Measurements from ENCODE around the gene FGR.

DNA sequence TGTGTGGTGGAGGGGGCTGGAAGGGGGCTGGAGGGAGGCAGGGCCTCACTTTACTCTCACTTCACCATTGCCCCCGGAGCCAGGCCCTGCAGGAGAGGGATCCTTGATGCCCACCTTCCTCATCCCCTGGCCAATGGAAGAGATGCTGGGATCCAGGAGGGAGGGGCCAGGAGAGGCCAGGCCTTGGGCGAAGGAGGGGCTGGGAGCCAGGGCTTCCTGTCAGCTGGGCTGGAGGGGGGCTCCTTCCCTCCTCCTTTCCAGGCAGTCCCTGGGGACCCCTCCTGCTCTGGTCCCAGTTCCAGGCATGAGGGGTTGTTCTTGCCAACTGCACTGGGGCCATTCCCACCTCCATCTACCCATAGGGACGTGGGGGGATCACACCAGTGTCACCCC, 36.7 kb downstream of the FGR start:
- TF ChIP-seq, protein P1, sequence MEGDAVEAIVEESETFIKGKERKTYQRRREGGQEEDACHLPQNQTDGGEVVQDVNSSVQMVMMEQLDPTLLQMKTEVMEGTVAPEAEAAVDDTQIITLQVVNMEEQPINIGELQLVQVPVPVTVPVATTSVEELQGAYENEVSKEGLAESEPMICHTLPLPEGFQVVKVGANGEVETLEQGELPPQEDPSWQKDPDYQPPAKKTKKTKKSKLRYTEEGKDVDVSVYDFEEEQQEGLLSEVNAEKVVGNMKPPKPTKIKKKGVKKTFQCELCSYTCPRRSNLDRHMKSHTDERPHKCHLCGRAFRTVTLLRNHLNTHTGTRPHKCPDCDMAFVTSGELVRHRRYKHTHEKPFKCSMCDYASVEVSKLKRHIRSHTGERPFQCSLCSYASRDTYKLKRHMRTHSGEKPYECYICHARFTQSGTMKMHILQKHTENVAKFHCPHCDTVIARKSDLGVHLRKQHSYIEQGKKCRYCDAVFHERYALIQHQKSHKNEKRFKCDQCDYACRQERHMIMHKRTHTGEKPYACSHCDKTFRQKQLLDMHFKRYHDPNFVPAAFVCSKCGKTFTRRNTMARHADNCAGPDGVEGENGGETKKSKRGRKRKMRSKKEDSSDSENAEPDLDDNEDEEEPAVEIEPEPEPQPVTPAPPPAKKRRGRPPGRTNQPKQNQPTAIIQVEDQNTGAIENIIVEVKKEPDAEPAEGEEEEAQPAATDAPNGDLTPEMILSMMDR (optimal IDR thresholded peaks at IDR 0.05 in 1 of 3, IDR thresholded peaks at IDR 0.05 in 1 of 3, conservative IDR thresholded peaks at IDR 0.05 in 1 of 3; ENCODE audit: extremely low read depth in 1 of 3, insufficient read depth in 2 of 3, low read length in 3 of 3): no peak
- no peak for TF ChIP-seq EZH2 (IDR thresholded peaks at IDR 0.05; ENCODE audit: low read length)

All from keratinocyte (primary cell).